Measurements from ENCODE around the gene RPA1.

The RPA1 gene

DNA sequence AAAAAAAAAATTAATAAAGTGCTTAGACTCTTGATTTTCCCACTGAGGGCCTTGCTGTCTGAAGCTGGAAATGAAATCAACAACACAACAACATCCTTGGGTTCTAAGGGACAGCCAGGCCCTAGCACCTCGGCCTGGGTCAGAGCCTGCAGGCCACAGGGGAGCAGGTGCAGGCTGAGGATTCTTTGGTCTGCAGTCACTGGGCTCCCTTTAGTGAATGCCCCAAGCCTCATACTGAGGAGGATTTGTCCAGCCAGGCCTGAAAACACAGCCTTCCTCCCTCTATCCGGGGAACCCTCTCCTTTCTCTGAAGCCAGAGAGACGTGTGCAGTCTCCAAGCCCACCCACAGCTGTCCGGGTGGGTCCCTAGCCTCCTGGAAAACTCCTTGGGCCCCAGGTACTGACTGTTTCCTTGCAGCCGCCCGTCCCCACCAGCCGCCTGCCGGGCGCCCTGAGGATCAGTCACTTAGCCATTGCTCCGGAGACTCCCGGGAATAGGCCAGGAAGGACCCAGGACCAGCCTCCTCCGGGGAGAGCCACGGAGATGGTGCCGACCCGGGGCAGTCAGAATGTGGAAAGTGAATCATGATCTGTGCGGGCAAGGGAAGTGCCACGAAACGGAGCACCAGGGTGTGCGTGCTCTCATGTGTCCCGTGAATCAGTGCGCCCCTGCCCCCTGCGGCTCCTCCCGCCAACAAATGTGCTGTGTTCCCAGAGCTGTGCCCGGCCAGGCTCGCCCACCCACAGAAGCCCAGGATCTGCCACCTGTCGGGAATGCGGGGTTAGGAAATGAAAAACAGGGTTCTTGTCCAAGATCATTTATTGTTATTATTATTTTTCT lies 104.3 kb downstream of the RPA1 start:
- FAIRE-seq (no peak), DNase-seq (ENCODE audit: extremely low spot score, insufficient read length, low read depth) (no peak)

DNA sequence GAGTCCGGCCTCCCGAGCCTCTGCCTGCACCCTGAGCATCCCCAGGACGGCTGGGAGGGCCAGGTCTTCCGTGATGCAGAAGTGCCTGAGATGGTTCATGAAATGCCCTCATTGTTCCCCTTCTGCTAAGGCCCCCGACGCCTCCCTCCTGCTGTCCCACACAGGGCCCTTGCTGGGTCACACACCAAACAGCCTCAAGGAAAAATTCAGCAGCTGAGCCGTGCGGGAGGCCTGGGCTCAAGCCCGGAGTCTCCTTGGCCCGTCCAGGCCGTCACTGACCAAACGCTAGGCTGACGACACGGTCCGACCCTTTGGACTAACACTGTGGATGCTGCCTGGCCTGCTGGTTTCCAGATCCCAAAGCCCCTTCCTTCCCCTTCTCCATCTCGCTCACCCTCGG lies 105.1 kb downstream of the RPA1 start:
- FAIRE-seq, result no peak
- no peak for DNase-seq (ENCODE audit: extremely low spot score, insufficient read length, low read depth)

DNA sequence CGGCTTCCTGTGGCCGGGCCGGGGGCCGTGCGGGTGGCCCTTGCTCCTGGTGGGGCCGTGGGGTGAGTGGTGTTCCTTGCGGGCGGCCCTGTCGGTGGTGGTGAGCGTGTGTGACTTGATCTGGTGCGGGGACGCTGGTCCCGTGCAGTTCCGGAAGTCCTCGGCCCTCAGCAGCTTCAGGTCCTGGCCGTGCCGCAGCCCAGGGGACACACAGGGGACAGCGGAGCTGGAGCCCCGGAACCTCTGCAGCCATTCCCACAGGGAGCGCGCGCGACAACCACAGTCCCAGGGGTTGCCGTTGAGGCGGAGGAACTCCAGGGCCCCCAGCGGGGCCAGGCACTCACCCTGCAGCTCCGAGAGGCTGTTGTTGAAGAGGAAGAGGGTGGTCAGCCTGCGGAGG lies 107.0 kb downstream of the RPA1 start:
- FAIRE-seq, result no peak

DNA sequence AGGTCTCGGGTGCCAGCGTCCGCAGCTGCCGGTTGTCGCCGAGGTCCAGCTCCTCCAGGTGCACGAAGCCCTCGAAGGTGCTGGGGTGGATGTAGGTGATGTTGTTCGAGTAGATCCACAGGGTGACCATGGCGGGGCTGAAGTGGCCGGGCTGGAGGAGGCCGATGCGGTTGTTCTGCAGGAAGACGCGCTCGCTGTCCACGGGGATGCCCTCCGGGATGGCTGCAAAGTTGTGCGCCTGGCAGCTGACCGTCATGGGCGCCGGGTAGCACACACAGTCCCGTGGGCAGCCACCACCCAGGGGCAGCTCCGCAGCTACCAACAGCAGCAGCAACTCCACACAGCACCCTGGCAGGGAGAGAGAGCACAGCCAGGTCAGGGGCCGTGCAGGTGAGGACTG lies 107.7 kb downstream of the RPA1 start:
- no peak for DNase-seq (ENCODE audit: extremely low spot score, insufficient read length, low read depth)
- FAIRE-seq, result no peak

More for the DNA sequence above, 107.0 kb downstream of the RPA1 start:
- DNase-seq (ENCODE audit: extremely low spot score, insufficient read length, low read depth), result no peak

DNA sequence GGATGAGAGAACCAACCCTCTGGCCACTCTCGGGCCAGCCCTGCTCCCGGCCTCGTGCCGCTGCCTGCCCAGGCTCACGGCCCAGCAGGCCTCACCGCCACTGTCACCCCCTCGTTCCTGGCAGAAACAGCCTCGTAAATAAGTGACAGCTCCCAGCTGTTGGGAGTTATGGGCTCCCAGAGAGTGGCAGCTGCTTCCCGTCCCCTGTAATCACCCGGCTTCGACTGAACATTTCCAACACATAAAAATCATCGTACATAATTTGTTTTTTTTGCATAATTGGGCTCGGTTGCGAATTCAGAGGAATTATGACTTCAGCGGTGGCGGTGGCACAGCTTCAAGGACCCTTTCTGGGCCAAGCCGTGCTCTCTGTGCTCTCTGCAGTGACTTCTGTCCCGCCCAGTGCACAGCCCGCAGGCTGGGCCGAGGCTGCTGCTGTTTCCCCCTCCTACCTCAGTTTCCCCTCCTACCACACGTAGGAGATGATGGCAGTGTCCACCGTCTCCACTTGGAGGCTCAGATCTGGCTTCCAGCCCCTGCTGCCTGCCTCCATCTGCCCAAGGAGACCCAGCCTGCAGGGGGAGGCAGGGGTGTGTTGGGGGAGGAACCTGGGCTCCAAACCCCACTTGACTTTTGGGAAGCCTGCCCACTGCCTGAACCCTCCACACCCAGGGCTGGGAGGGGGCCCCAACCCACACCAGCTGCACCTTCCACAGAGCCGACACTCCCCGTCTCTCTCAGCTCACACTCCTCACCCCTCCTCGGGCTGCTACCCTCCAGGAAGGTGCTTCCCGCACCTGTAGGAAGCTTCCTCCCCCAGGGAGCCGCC lies 110.4 kb downstream of the RPA1 start:
- DNase-seq (ENCODE audit: extremely low spot score, insufficient read length, low read depth) (no peak), FAIRE-seq (no peak)

DNA sequence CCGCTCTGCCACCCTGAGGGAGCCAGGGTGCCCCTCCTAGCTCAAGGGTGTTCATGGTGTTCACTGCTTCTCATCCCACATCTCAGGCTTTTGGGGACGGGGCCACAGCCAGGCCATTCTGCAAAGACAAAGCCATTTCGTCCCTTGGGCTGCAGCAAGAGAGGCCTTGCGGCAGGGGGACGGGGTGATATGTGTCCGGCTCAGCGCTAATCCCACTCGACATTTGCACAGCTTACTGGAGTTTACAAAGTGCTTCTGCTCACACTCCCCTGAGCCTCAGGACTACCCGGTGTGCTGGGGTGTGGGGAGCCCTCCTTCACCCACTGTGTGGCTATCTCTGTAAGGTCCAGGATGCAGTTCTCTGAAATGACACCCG lies 111.0 kb downstream of the RPA1 start:
- DNase-seq (ENCODE audit: extremely low spot score, insufficient read length, low read depth) (no peak), FAIRE-seq (no peak)

DNA sequence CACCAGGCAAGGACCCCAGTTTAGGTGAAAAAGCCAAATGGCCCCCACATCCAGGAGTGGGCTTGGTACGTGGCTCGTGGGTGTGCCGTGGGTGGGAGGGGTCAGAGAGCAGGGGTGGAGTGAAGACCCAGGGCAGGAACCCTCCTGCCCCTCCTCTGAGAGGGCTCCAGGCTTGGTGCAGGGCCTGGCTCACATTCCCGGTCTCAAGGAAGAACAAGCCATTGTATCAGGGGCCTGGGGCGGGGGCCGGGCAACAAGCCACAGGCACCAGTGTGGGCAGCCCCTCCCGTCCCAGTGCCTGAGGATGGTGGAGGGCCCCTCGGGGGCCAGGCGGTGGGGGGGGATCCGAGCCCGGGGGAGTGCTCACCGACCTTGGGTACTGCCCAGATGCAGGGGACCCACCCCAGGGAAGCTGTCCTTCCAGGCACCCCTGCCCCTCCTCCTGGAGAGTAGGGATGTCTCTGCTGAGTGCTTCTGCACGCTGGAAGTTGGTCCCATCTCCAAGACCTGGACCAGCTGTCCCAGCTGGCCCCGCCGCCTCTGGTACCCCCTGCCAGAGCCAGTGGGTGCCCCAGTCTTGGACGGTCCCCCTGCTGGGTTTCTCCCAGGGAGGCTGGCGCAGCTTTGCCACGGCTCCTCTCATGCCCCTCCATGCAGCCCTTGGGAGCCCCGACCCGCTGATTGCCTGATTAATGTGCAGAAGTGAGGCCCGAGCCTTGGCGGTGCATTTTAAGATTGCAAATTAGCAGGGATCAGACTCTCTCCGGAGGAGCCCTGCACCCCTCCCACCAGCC lies 111.7 kb downstream of the RPA1 start:
- DNase-seq (ENCODE audit: extremely low spot score, insufficient read length, low read depth) (no peak), FAIRE-seq (no peak)

DNA sequence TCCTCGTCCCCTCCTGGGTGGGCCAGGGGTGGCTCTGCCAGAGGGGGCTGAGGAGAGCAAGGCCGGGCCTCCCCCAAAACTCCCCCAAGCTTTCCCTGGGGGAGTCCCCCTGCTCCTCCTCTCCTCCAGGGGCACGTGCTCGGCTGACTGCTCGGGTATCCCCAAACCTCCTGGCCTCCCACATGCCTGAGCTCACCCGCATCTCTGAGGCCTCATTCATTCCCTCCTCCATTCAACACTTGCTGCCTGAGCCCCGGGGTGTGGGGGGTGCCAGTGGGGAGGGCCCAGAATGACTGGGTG lies 112.2 kb downstream of the RPA1 start:
- no peak for FAIRE-seq

DNA sequence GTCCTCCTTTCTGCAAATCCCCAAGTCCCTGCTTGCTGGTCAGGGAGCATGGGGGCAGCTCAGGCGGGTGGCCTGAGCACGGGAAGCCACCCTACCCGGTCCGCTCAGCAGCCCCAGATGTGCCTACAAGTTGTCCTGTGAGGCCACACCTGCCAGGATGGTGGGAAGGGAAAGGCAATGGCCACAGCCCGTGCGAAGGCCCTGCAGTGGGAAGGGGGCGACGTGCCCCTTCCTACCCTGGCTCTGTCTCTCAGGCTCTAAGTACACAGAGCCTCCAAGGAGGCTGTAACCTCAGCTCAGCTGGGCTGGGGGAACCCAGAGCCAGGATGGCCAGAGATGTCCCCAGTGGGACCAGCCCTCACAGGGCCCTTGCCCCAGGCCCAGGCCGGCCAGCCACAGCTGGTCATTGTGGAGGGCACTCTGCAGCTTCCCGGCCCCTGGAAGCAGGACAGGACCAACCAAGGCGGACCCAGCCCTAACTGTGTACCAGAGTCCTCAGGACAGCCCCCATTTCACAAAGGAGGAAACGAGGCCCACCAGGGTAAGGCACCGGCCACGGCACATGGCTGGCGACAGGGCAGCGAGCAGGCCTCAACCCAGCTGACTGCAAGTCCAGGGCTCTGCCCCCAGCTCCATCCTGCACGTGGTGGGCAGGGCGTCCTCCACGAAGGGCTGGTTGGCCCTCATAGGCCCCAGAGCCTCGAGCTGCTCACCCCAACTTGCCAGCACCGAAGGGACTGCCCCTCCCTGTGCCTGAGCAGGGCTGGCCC lies 113.0 kb downstream of the RPA1 start:
- FAIRE-seq, result no peak
- no peak for DNase-seq (ENCODE audit: extremely low spot score, insufficient read length, low read depth)

More for the DNA sequence above, 112.2 kb downstream of the RPA1 start:
- no peak for DNase-seq (ENCODE audit: extremely low spot score, insufficient read length, low read depth)

DNA sequence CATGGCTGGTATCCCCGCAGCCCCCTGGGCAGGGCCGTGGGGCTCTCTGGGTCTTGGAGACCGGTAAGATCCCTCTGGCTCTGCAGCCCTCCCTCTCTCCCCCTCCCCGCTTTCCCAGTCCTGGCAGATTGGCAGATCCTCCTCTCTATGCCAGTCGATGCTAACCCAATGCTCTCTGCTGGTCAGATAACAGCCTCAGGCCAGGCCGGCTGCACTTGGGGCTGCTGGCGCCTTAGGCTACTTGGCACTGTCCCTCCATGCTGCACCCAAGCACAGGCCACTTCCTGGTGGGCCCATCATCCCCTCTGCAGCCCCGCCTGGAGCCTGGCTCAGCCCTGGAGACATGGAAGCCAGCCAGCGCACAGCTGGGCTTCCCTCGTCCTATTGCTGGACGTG lies 113.6 kb downstream of the RPA1 start:
- no peak for FAIRE-seq

DNA sequence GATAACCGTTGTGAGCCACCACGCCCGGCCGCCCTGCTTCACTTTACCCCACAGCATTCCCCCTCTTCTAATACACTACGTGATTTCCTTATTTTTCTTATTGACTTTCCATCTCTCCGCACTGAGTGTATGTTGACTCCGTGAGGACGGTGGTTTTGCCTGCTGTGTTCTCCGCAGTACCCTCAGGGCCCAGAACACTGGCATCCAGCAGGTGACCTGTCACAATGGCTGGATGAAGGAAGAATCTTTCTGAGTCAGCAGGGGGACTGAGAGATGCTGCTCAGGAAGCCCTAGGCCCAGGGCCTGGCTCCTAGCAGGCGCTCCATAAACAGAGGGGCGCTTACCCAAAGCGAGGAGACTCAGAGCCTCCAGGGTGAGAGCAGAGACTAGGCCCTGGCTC lies 115.8 kb downstream of the RPA1 start:
- FAIRE-seq (no peak), DNase-seq (ENCODE audit: extremely low spot score, insufficient read length, low read depth) (no peak)

More for the DNA sequence above, 113.6 kb downstream of the RPA1 start:
- no peak for DNase-seq (ENCODE audit: extremely low spot score, insufficient read length, low read depth)

DNA sequence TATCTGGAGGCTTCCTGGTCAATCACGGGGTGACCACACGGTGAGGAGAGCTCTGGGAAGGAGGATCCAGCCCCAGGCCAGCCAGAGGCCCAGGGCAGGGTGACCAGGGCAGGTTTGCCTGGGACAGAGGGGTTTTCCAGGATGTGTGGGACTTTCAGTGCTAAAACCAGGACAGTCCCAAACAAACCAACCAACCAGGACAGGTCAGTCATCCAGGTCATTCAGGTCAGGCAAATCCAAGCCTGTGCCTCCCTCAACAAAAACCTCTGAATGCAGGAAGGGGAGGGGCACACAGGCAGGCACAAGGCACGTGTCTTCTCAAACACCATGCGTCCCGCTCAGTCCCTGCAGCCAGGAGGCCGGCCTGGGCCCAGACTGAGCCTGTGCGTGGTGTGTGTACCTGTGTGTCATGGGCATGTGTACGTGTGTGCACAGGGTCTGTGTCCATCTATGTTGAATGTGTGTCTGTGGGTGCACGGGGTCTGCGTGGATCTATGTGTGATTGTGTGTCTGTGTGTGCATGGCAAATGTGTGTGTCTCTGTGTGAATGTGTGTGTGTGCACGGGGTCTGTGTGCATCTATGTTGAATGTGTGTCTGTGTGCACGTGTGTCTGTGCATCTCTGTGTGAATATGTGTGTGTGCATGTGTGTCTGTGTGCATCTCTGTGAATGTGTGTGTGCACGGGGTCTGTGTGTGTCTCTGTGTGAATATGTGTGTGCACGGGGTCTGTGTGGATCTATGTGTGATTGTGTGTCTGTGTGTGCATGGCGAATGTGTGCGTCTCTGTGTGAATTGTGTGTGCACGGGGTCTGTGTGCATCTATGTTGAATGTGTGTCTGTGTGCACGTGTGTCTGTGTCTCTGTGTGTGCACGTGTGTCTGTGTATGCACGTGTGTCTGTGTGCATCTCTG lies 116.5 kb downstream of the RPA1 start:
- FAIRE-seq (no peak), DNase-seq (ENCODE audit: extremely low spot score, insufficient read length, low read depth) (no peak)

DNA sequence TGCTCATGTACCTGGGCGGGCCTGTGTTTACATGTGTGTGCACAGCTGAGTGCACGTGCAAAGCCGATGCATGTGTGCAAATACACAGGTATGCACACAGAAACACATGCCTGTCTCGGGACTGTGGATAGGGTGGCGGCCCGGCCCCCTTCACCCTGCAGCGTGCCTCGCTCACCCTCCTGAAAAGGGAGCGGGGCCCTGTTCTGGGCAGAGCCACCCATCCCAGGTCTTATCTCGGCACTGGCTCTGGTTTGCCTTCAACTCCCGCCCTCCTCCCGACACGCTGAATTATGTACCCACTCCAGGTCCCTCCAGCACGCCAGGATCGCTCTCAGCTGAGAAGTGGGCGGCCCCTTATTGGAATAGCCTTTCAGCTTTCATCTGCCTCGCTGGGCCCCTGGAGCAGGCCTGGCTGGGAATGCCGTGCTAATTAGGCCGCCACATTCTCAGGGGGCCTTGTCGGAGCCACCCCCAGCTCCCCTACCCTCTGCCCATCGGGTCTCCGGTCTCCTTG lies 117.5 kb downstream of the RPA1 start:
- no peak for FAIRE-seq
- DNase-seq (ENCODE audit: extremely low spot score, insufficient read length, low read depth), result no peak

DNA sequence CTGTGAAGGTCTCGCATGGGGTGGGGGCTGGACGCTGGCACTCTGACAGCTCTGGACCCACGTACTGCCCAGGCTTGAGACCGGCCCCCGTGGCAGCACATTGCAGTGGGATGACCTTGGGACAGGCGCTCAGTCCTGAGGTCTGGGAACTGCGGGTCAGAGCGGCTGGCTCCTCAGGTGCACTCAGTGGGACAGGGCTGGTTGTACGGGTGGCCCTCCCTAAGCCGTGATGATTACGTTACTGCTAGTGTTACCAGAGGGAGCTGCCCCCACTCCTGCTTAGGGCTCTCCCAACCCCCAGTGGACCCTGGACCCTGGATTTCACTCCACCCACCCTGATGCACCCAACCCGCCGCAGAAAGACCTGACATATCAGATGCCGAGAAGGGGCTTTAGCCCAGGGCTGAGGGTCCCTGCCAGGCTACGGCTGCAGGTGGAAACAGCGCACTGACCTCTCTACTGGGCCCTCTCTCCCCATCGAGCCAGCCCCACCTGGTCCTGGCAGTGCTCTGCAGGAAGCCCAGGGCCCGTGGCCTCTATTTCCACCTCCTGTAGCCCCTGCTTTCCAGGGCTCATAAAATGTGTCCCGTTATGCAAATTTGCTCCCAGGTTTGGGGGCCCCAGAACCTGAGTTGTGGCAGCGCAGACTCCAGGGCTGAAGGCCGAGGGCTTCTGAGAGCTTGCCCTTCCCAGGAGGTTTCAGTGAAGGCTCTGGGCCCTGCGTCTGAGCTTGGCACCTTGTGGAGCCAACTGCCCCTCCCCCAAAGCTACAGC lies 118.1 kb downstream of the RPA1 start:
- no peak for FAIRE-seq
- no peak for DNase-seq (ENCODE audit: extremely low spot score, insufficient read length, low read depth)

DNA sequence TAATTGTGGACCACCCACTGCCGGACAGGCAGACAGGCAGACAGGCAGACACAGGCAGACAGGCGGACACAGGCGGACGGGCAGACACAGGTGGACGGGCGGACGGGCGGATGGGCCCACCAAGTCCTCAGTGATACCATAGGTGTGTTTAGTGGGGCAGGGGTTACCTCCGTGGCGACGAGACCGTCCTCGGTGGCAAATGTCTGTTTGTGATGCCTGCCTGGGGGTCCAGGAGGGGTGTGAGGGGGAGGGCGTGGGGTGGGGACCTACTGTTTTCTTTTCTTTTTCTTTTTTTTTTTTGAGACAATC lies 118.7 kb downstream of the RPA1 start:
- no peak for DNase-seq (ENCODE audit: extremely low spot score, insufficient read length, low read depth)
- no peak for FAIRE-seq
